Heart right ventricle (tissue), 16 donors: ENCODE results near the gene ABLIM2. TPM values are rescaled to one million over a fixed set of nuclear protein-coding genes. Genes with fewer than 3 reads are reported as not detected.
"Not testable (repeated sequence)": the region's sequence is repeated elsewhere in the genome, so short reads cannot be mapped to it uniquely, and the experiment has no call there.

Experiments
- ATAC-seq, 8 donors: fragments of 200-7000 bp; cut with Tn5 transposase; one replicate each; pipeline ENCODE4 v1.9.1; 2020; ENCODE audit warnings: mild to moderate bottlenecking in 8 of 8, moderate library complexity in 8 of 8, moderate number of reproducible peaks in 1 of 8
- DNase-seq, 2 donors: peaks; one replicate each; pipeline ENCODE4 v3.0.0-alpha.2; 2020
- H3K27ac ChIP-seq, 10 donors: fragments of 200-600 bp; sonication (generic) in 2 of 10; one replicate each; pipeline versions ENCODE4 v1.5.0 to v1.8.0; 2020 to 2022; ENCODE audit warnings: mild to moderate bottlenecking in 3 of 10
- H3K27me3 ChIP-seq, 7 donors: fragments of 200-600 bp; one replicate each; pipeline ENCODE4 v1.8.0; 2021 to 2022; ENCODE audit warnings: mild to moderate bottlenecking in 2 of 7
- H3K36me3 ChIP-seq, 9 donors: fragments of 200-600 bp; sonication (generic) in 1 of 9; one replicate each; pipeline versions ENCODE4 v1.5.0 to v1.8.0; 2020 to 2022; ENCODE audit warnings: mild to moderate bottlenecking in 2 of 9
- H3K4me1 ChIP-seq, 9 donors: fragments of 200-600 bp; sonication (generic) in 1 of 9; one replicate each; pipeline versions ENCODE4 v1.5.0 to v1.8.0; 2020 to 2022; ENCODE audit warnings: mild to moderate bottlenecking in 4 of 9
- H3K4me3 ChIP-seq, 10 donors: fragments of 200-600 bp; sonication (generic) in 2 of 10; one replicate each; pipeline versions ENCODE4 v1.5.0 to v1.8.0; 2020 to 2022; ENCODE audit warnings: mild to moderate bottlenecking in 7 of 10, moderate library complexity in 2 of 10
- H3K9me3 ChIP-seq, 11 donors: fragments of 200-600 bp in 10 of 11; sonication (generic) in 2 of 11; one replicate each; pipeline versions ENCODE4 v1.5.0 to v1.8.0; 2013 to 2022; ENCODE audit warnings: mild to moderate bottlenecking in 2 of 11, control low read depth in 1 of 11, moderate library complexity in 1 of 11
- CTCF ChIP-seq, 9 donors: fragments of 200-600 bp; sonication (generic) in 2 of 9; IDR thresholded peaks; one replicate each; pipeline versions ENCODE4 v1.5.0 to v1.8.0; 2021 to 2022; ENCODE audit warnings: antibody characterized with exemption in 9 of 9, mild to moderate bottlenecking in 5 of 9, moderate library complexity in 1 of 9
- WGBS, 2 donors: extraction: QIAGEN DNeasy Blood & Tissue Kit; methylation state at CpG; one replicate each; pipeline ENCODE4 v1.1.7; 2013; ENCODE audit warnings: inconsistent platforms in 1 of 2; 5-methylcytosine and 5-hydroxymethylcytosine counted together
- intact Hi-C, 10 donors: fragments of 100-400 bp; cut with DNase I; formaldehyde crosslinking; loops; one replicate each; pipeline versions ENCODE4 v1.11.1 to v1.14.2; 2022
- polyA plus RNA-seq, 2 donors: library from polyadenylated mRNA; stranded (reverse); fragments of 200-250 nt; gene quantifications; one replicate each; pipeline ENCODE4 v1.2.3, GENCODE V29; 2013
- total RNA-seq, 10 donors: library from RNA; stranded (reverse); fragmentation: NEBNext Ultra II Directional in 3 of 10; extraction: Animal tissue kit (Norgen Biotek cat#: 25700) in 3 of 10; gene quantifications; one replicate each; pipeline versions ENCODE4 v1.2.1 to v1.2.4, GENCODE V29; 2021 to 2023
- donor health status: Arrhythmogenic right ventricular cardiomyopathy.
- donor health status: ischemic (EF 13 %, LVEDD 7.1; RV severe dilation, severe dysfunction).
- donor health status: healthy with polysubstance abuse.
- donor health status: DM: no; HTN: yes; CAD: no.
- donor health status: DM: no; HTN: no; CAD: no.
- donor health status: ischemic (EF 25% LVEDD 6.9; RV normal size, moderate dysfunction).
- donor health status: ischemic (EF 25% LVEDD 5.7; RV mildly dilated, moderate dysfunction).
- donor health status: healthy.
- donor health status: DM: yes; HTN: yes; CAD: no.
- donor health status: Ischemic cardiomyopathy.
- donor health status: ischemic (EF 35%, LVEDD 5.7; RV mildly dilated, moderate dysfunction).
- donor health status: nonischemic (EF 11% LVEDD 7.7; RV severe dilation, severe dysfunction).
- donor health status: DM: yes; HTN: yes; CAD: no.
- donor health status: PGD.
- donor health status: ischemic (EF 29% LVEDD 5.4; RV normal size, mild dysfunction).
- donor health status: nonischemic (EF 23%, LVEDD 6.1; RV moderate dilation, normal function).

Gene ABLIM2
- total and polyA plus RNA-seq, 12 donors = 7.2 to 27.8 (median 17.6) TPM

GRCh38 chr4:7944599-7945220, 213.9 kb downstream of the ABLIM2 start:
- Histone ChIP-seq H3K9me3 (no peaks in the 10 kb centered on the region), H3K4me1 (peaks cover 0 to 4% (median 0%) of the 10 kb centered on the region in 9 donors), H3K4me3 (no peak overlapping the region), H3K27ac (no peak overlapping the region), H3K36me3 (no peaks in the 10 kb centered on the region), H3K27me3 (peaks cover 0 to 19% (median 0%) of the 10 kb centered on the region in 7 donors)
- no peak for TF ChIP-seq CTCF (IDR thresholded peaks at IDR 0.05)
- intact Hi-C loops = no loop called here
- WGBS, 2 donors = 90 to 94% methylated on average over 5 of the region's 5 CpGs
- ATAC-seq (no peak), DNase-seq (no peak)

GRCh38 chr4:7943688-7944087, 214.9 kb downstream of the ABLIM2 start:
- H3K4me3 ChIP-seq, H3K27ac ChIP-seq, ATAC-seq, H3K36me3 ChIP-seq, intact Hi-C loops, H3K9me3 ChIP-seq, DNase-seq, H3K4me1 ChIP-seq: not testable (repeated sequence)
- 95 to 96% methylated on average over 4 of the region's 4 CpGs for WGBS, 2 donors
- peaks cover 0 to 20% (median 0%) of the 10 kb centered on the region in 7 donors for H3K27me3 ChIP-seq

GRCh38 chr4:7943211-7943610, 215.4 kb downstream of the ABLIM2 start:
- H3K4me3 ChIP-seq = no peak overlapping the region
- no peak for TF ChIP-seq CTCF (IDR thresholded peaks at IDR 0.05)
- intact Hi-C loops = no loop called here
- ATAC-seq (no peak), DNase-seq (no peak)
- WGBS, 2 donors = 93% methylated on average over 8 of the region's 8 CpGs
- peaks cover 0 to 12% (median 7%) of the 10 kb centered on the region in 9 donors for H3K4me1 ChIP-seq
- H3K27ac ChIP-seq = no peak overlapping the region
- H3K27me3 ChIP-seq = peaks cover 0 to 25% (median 0%) of the 10 kb centered on the region in 7 donors
- H3K36me3 ChIP-seq = no peaks in the 10 kb centered on the region
- H3K9me3 ChIP-seq = no peaks in the 10 kb centered on the region

- DNase-seq (no peak), ATAC-seq (no peak)
- Histone ChIP-seq H3K4me1 (peaks cover 0 to 22% (median 14%) of the 10 kb centered on the region in 9 donors), H3K27ac (no peak overlapping the region), H3K9me3 (no peaks in the 10 kb centered on the region), H3K27me3 (peaks cover 0 to 34% (median 0%) of the 10 kb centered on the region in 7 donors), H3K4me3 (no peak overlapping the region), H3K36me3 (no peaks in the 10 kb centered on the region)
- WGBS, 2 donors = 95 to 100% methylated on average over 4 of the region's 4 CpGs
- intact Hi-C loops = no loop called here
- TF ChIP-seq CTCF (IDR thresholded peaks at IDR 0.05) = no peak
Measured at GRCh38 chr4:7941965-7942496, 216.6 kb downstream of the ABLIM2 start.
